HEK293 (cell line): ENCODE measurements around the gene SEC11A.

ENCODE experiments used
- SETDB1 ChIP-seq: IDR thresholded peaks from one replicate; pipeline ENCODE4 v1.6.1; 2017; ENCODE audit warnings: mild to moderate bottlenecking, low read length, moderate library complexity, mixed read lengths; ENCODE audit not compliant: insufficient read length
- ZNF555 ChIP-seq: fragments of 450-650 bp; formaldehyde crosslinking; conservative IDR thresholded peaks from 2 replicates; pipeline ENCODE4 v1.5.1; 2017; ENCODE audit warnings: missing biosample characterization, mild to moderate bottlenecking, missing genetic modification characterization, inconsistent platforms
- ZNF707 ChIP-seq: fragments of 450-650 bp; formaldehyde crosslinking; IDR thresholded peaks from 2 replicates; pipeline ENCODE4 v1.5.1; 2016; ENCODE audit warnings: missing biosample characterization, missing genetic modification characterization
- ZNF791 ChIP-seq: fragments of 450-650 bp; formaldehyde crosslinking; IDR thresholded peaks from 2 replicates; pipeline ENCODE4 v1.5.1; 2016; ENCODE audit warnings: missing biosample characterization, missing genetic modification characterization
- TF ChIP-seq, protein P1 (sequence below): fragments of 450-650 bp; formaldehyde crosslinking; IDR thresholded peaks from 2 replicates; pipeline ENCODE4 v1.5.1; 2016; ENCODE audit warnings: missing biosample characterization, missing genetic modification characterization, low read depth
- TF ChIP-seq, protein P2 (sequence below): fragments of 450-650 bp; formaldehyde crosslinking; IDR thresholded peaks from 2 replicates; pipeline ENCODE4 v1.5.1; 2016; ENCODE audit warnings: missing biosample characterization, missing genetic modification characterization

- TF ChIP-seq, protein P1, sequence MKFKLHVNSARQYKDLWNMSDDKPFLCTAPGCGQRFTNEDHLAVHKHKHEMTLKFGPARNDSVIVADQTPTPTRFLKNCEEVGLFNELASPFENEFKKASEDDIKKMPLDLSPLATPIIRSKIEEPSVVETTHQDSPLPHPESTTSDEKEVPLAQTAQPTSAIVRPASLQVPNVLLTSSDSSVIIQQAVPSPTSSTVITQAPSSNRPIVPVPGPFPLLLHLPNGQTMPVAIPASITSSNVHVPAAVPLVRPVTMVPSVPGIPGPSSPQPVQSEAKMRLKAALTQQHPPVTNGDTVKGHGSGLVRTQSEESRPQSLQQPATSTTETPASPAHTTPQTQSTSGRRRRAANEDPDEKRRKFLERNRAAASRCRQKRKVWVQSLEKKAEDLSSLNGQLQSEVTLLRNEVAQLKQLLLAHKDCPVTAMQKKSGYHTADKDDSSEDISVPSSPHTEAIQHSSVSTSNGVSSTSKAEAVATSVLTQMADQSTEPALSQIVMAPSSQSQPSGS (tag by site-specific recombination): no peak
- TF ChIP-seq, protein P2, sequence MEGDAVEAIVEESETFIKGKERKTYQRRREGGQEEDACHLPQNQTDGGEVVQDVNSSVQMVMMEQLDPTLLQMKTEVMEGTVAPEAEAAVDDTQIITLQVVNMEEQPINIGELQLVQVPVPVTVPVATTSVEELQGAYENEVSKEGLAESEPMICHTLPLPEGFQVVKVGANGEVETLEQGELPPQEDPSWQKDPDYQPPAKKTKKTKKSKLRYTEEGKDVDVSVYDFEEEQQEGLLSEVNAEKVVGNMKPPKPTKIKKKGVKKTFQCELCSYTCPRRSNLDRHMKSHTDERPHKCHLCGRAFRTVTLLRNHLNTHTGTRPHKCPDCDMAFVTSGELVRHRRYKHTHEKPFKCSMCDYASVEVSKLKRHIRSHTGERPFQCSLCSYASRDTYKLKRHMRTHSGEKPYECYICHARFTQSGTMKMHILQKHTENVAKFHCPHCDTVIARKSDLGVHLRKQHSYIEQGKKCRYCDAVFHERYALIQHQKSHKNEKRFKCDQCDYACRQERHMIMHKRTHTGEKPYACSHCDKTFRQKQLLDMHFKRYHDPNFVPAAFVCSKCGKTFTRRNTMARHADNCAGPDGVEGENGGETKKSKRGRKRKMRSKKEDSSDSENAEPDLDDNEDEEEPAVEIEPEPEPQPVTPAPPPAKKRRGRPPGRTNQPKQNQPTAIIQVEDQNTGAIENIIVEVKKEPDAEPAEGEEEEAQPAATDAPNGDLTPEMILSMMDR: no peak; the same call in 1 of the 2 replicates
- no peak for TF ChIP-seq ZNF555 (tag by site-specific recombination)
- TF ChIP-seq ZNF791 (tag by site-specific recombination): no peak
- TF ChIP-seq SETDB1: no peak
- TF ChIP-seq ZNF707 (tag by site-specific recombination): no peak
These were observed at the start of gene SEC11A for GRCh38 chr15:84716036-84716732.
